CD4-positive, alpha-beta T cell (primary cell): ENCODE measurements around the gene RUFY2. TPM values are rescaled to one million over a fixed set of nuclear protein-coding genes. Genes with fewer than 3 reads are reported as not detected.
"Not testable (repeated sequence)": the region's sequence is repeated elsewhere in the genome, so short reads cannot be mapped to it uniquely, and the experiment has no call there.

Experiments
- ATAC-seq: fragments of 200-7000 bp; cut with Tn5 transposase; one replicate; pipeline ENCODE4 v1.10.0; 2022; ENCODE audit warnings: mild to moderate bottlenecking; ENCODE audit not compliant: poor library complexity
- CTCF ChIA-PET: fragments of 350-600 bp; sonication (Branson Sonifier 250); formaldehyde crosslinking; loops from one replicate; lab custom pipeline; 2021; ENCODE audit warnings: antibody characterized with exemption, inconsistent platforms; lab: Charles Lee
- POLR2A ChIA-PET: fragments of 350-600 bp; sonication (Branson Sonifier 250); formaldehyde crosslinking; loops from one replicate; lab custom pipeline; 2021; ENCODE audit warnings: antibody characterized with exemption, inconsistent platforms; lab: Charles Lee
- DNase-seq, 14 experiments: peaks; one replicate each; pipeline ENCODE4 v3.0.0-alpha.2; 2013 to 2020; ENCODE audit warnings: mixed read lengths in 2 of 14
- H3K27ac ChIP-seq, 2 donors: one replicate each; pipeline versions ENCODE4 v1.5.1 to v1.7.0; 2013; ENCODE audit warnings: low read length in 2 of 2, low read depth in 1 of 2, mild to moderate bottlenecking in 1 of 2
- H3K27me3 ChIP-seq, 2 experiments: 1 replicate in 1 of 2; 2 replicates in 1 of 2; pipeline versions ENCODE4 v1.6.1 to v1.7.0; 2013; ENCODE audit warnings: low read length in 2 of 2, control low read depth in 1 of 2, mild to moderate bottlenecking in 1 of 2, moderate library complexity in 1 of 2; ENCODE audit not compliant: insufficient read depth in 2 of 2, control insufficient read depth in 1 of 2
- H3K36me3 ChIP-seq: one replicate; pipeline ENCODE4 v1.6.1; 2013; ENCODE audit warnings: low read length, control low read depth; ENCODE audit not compliant: insufficient read depth
- H3K4me1 ChIP-seq: one replicate; pipeline ENCODE4 v1.6.1; 2013; ENCODE audit warnings: low read length, control low read depth; ENCODE audit not compliant: insufficient read depth
- H3K4me3 ChIP-seq: one replicate; pipeline ENCODE4 v1.5.1; 2013; ENCODE audit warnings: mild to moderate bottlenecking, low read length, moderate library complexity
- H3K9me3 ChIP-seq, 2 experiments: 1 replicate in 1 of 2; 2 replicates in 1 of 2; pipeline versions ENCODE4 v1.6.1 to v1.7.0; 2013; ENCODE audit warnings: low read length in 2 of 2, mild to moderate bottlenecking in 2 of 2, control low read depth in 1 of 2, moderate library complexity in 1 of 2; ENCODE audit not compliant: control insufficient read depth in 1 of 2, insufficient read depth in 1 of 2
- H3K27ac Mint-ChIP-seq: one replicate; pipeline ENCODE4 v1.8.0; 2020; ENCODE audit warnings: mixed read lengths
- H3K27me3 Mint-ChIP-seq: one replicate; pipeline ENCODE4 v1.8.0; 2021; ENCODE audit warnings: mixed read lengths
- H3K36me3 Mint-ChIP-seq: one replicate; pipeline ENCODE4 v1.8.0; 2021; ENCODE audit warnings: low read depth, mixed read lengths
- H3K4me1 Mint-ChIP-seq: one replicate; pipeline ENCODE4 v1.8.0; 2021; ENCODE audit warnings: low read depth, mixed read lengths
- H3K4me3 Mint-ChIP-seq: one replicate; pipeline ENCODE4 v1.8.0; 2020; ENCODE audit warnings: mild to moderate bottlenecking, mixed read lengths
- H3K9me3 Mint-ChIP-seq: one replicate; pipeline ENCODE4 v1.8.0; 2020; ENCODE audit warnings: mixed read lengths
- intact Hi-C, 2 experiments: fragments of 100-400 bp; cut with DNase I in 1 of 2; cut with micrococcal nuclease in 1 of 2; formaldehyde crosslinking; loops; one replicate each; pipeline versions ENCODE4 v1.15.1 to v1.9.0; 2023 to 2025; cut with DNase I, micrococcal nuclease
- total RNA-seq, 174 experiments: library from RNA in 2 of 174; stranded (reverse) in 2 of 174; gene quantifications; one replicate each; pipeline ENCODE4 v1.2.3 and lab custom pipeline; 2021 to 2026
- TF ChIP-seq, protein P1 (sequence below): fragments of 200-600 bp; IDR thresholded peaks from one replicate; pipeline ENCODE4 v1.8.0; 2022; ENCODE audit warnings: antibody characterized with exemption, mild to moderate bottlenecking

RUFY2 gene
- total RNA-seq, 2 experiments from 2014 or later: 10.7 to 14.8 TPM

DNA sequence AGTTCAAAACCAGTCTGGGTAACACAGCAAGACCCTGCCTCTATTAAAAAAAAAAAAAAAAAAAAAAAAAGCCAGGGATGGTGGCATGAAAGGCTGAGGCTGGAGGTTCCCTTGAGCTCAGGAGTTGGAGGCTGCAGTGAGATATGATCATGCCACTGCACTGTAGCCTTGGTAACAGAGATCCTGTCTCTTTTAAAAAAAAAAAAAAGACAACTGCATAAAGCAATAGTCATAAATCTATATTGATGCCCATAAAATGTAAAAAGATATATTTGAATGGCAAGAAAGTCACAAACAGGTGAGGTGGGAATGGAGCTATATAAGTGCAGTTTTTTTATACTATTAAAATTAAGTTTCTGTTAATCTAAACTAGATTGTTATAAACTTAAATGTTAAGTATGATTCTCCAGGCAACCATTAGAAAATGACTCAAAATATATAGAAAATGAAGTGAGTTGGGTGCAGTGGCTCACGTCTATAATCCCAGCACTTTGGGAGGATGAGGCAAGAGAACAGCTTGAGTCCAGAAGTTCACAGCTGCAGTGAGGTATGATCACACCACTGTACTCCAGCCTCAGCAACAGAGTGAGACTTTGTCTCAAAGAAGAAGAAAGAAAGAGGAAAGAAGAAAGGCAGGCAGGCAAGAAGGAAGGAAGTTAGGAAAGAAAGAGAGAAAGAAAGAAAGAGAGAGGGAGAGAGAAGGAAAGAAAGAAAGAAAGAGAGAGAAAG is 88.6 kb downstream of the RUFY2 start:
- ATAC-seq (no peak), DNase-seq (no peak)
- intact Hi-C loops: no loop called here
- Histone ChIP-seq H3K36me3 (no peaks in the 10 kb centered on the region), H3K4me3 (no peak overlapping the region), H3K4me1 (peaks cover 6% of the 10 kb centered on the region), H3K27me3 (no peaks in the 10 kb centered on the region), H3K9me3 (peaks cover 16% of the 10 kb centered on the region in 2 experiments), H3K27ac (no peak overlapping the region)
- no peaks in the 10 kb centered on the region for H3K27me3 Mint-ChIP-seq
- H3K4me3 Mint-ChIP-seq: no peak overlapping the region
- ChIA-PET POLR2A (interaction anchor here (1.6 kb wide), 1 partner anchor 15 kb away, joined by 9 read pairs; the partner anchor contains the start of genes HNRNPH3 and PBLD), CTCF (interaction anchor here (0.7 kb wide), 1 partner anchor 985 kb away, joined by 3 read pairs; no protein-coding TSS in a partner anchor)
- peaks cover 7% of the 10 kb centered on the region for H3K36me3 Mint-ChIP-seq
- no peak overlapping the region for H3K27ac Mint-ChIP-seq
- H3K9me3 Mint-ChIP-seq: peaks cover 9% of the 10 kb centered on the region
- TF ChIP-seq, protein P1, sequence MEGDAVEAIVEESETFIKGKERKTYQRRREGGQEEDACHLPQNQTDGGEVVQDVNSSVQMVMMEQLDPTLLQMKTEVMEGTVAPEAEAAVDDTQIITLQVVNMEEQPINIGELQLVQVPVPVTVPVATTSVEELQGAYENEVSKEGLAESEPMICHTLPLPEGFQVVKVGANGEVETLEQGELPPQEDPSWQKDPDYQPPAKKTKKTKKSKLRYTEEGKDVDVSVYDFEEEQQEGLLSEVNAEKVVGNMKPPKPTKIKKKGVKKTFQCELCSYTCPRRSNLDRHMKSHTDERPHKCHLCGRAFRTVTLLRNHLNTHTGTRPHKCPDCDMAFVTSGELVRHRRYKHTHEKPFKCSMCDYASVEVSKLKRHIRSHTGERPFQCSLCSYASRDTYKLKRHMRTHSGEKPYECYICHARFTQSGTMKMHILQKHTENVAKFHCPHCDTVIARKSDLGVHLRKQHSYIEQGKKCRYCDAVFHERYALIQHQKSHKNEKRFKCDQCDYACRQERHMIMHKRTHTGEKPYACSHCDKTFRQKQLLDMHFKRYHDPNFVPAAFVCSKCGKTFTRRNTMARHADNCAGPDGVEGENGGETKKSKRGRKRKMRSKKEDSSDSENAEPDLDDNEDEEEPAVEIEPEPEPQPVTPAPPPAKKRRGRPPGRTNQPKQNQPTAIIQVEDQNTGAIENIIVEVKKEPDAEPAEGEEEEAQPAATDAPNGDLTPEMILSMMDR: no peak
- peaks cover 7% of the 10 kb centered on the region for H3K4me1 Mint-ChIP-seq

DNA sequence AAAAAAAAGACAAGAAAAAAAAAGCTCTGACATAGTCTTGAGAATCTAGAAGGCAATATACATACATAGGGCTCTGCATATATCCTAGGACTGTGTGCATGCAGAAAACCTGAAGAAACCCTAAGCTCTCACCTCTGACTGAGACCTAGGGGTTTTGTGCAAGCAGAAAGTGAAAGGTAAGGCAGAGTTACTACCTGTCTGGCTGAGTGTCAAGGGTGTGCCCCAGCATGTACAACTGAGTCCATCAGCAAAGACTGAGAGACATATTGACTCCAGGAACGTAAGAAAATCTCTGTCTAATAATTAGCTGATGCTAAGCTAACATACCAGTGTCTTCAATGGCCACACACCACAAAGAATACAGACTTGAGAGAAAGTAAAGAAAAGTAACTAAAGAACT is 91.5 kb downstream of the RUFY2 start:
- Mint-ChIP-seq H3K9me3 (peaks cover 9% of the 10 kb centered on the region), H3K36me3 (peaks cover 7% of the 10 kb centered on the region), H3K27me3 (no peaks in the 10 kb centered on the region), H3K27ac (no peak overlapping the region), H3K4me1 (peaks cover 7% of the 10 kb centered on the region), H3K4me3 (no peak overlapping the region)
- H3K36me3 ChIP-seq: no peaks in the 10 kb centered on the region
- DNase-seq (no peak), ATAC-seq (no peak)
- H3K27me3 ChIP-seq: no peaks in the 10 kb centered on the region
- ChIA-PET CTCF (no interaction called here), POLR2A (interaction anchor here (3.9 kb wide), 1 partner anchor 16 kb away, joined by 27 read pairs; the partner anchor contains the start of genes HNRNPH3 and PBLD)
- H3K27ac ChIP-seq: no peak overlapping the region
- peaks cover 16% of the 10 kb centered on the region in 2 experiments for H3K9me3 ChIP-seq
- intact Hi-C loops: no loop called here
- H3K4me3 ChIP-seq: no peak overlapping the region
- TF ChIP-seq, protein P1: no peak
- H3K4me1 ChIP-seq: peaks cover 6% of the 10 kb centered on the region

DNA sequence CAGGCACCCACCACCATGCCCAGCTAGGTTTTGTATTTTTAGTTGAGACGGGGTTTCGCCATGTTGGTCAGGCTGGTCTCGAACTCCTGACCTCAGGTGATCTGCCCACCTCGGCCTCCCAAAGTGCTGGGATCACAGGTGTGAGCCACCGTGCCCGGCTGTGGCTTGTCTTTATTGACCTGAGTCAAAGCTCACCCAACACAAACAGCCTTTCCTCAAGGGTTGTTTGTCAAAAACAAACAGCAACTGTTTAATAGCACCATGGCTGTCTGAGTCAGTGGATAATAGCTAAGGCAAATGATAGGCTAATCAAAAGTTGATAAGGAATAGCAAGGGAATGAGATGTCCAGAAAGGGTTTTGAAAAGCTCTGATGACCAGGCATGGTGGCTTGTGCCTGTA is 92.1 kb downstream of the RUFY2 start:
- POLR2A ChIA-PET: interaction anchor here (3.9 kb wide), 1 partner anchor 17 kb away, joined by 27 read pairs; the partner anchor contains the start of genes HNRNPH3 and PBLD
- ATAC-seq, H3K4me1 ChIP-seq, intact Hi-C loops, H3K4me3 Mint-ChIP-seq, H3K36me3 ChIP-seq, H3K4me3 ChIP-seq, H3K36me3 Mint-ChIP-seq, H3K27ac Mint-ChIP-seq, H3K27me3 ChIP-seq, CTCF ChIA-PET, H3K27ac ChIP-seq, DNase-seq, H3K4me1 Mint-ChIP-seq, H3K9me3 Mint-ChIP-seq, H3K27me3 Mint-ChIP-seq: not testable (repeated sequence)
- peaks cover 16% of the 10 kb centered on the region in 2 experiments for H3K9me3 ChIP-seq
